ENCODE results near the gene ADAMTS13. TPM values are rescaled to one million over a fixed set of nuclear protein-coding genes. Genes with fewer than 3 reads are reported as not detected.

Gene ADAMTS13
- total and polyA plus RNA-seq, 8 donors = 1.2 to 11.1 (median 7.5) TPM

DNA sequence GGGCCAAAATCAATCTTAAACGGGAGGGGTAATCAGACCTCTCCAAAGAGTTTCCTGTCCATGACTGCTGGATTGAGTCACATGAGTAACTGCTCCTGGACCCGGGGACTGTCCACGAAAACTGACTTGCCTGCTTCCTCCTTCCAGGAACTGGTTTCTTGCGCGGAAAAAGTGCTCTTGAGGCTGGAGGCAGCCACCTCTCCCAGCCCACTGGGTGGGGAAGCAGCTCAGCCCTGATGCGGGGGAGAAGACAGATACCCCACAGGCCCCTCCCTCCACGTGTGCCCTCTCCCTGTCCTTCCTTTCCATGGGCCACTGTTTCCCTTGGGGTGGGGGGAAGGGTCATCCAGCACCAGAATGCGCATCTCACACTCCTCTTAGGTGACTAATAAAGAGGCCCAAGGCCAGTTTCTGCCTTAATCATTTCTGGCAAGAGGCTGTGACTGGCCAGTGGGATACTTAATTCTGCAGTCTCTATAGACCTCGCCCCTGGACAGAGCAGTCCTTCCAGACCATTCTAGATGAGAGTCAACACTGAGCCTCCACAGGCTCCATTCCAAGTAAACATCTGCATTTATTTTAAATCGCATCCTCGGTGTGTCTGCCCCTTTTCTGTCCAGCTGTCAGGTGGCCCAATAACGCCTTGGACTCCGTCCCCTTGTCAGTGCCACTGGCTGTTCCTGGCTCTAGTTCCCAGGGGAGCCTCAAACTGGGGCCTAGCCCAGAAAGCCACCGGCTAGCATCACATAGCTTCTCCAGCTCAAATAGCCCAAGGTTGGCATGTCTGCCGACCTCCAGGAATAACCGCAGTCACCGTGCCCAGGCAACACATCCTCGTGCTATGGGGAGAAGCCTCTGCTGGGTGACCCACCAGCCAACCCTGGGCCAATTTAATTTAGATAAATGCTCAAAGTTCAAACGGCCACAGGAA lies 16.4 kb upstream of the ADAMTS13 start:
- DNase-seq (no peak), ATAC-seq (no peak)
- H3K36me3 ChIP-seq = peaks cover 0 to 80% of the 10 kb centered on the region in 2 donors
- TF ChIP-seq, protein P1, sequence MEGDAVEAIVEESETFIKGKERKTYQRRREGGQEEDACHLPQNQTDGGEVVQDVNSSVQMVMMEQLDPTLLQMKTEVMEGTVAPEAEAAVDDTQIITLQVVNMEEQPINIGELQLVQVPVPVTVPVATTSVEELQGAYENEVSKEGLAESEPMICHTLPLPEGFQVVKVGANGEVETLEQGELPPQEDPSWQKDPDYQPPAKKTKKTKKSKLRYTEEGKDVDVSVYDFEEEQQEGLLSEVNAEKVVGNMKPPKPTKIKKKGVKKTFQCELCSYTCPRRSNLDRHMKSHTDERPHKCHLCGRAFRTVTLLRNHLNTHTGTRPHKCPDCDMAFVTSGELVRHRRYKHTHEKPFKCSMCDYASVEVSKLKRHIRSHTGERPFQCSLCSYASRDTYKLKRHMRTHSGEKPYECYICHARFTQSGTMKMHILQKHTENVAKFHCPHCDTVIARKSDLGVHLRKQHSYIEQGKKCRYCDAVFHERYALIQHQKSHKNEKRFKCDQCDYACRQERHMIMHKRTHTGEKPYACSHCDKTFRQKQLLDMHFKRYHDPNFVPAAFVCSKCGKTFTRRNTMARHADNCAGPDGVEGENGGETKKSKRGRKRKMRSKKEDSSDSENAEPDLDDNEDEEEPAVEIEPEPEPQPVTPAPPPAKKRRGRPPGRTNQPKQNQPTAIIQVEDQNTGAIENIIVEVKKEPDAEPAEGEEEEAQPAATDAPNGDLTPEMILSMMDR (IDR thresholded peaks at IDR 0.05) = no peak
- no peak overlapping the region for H3K27ac ChIP-seq
- H3K4me1 ChIP-seq = no peaks in the 10 kb centered on the region
- H3K9me3 ChIP-seq = no peaks in the 10 kb centered on the region
- no peaks in the 10 kb centered on the region for H3K27me3 ChIP-seq
- H3K4me3 ChIP-seq = no peak overlapping the region
- intact Hi-C loops (cut with DNase I) = loop anchor here in 1 of 2 donors (10.0 kb wide), 1 partner anchor 79 kb away; no protein-coding TSS in a partner anchor

DNA sequence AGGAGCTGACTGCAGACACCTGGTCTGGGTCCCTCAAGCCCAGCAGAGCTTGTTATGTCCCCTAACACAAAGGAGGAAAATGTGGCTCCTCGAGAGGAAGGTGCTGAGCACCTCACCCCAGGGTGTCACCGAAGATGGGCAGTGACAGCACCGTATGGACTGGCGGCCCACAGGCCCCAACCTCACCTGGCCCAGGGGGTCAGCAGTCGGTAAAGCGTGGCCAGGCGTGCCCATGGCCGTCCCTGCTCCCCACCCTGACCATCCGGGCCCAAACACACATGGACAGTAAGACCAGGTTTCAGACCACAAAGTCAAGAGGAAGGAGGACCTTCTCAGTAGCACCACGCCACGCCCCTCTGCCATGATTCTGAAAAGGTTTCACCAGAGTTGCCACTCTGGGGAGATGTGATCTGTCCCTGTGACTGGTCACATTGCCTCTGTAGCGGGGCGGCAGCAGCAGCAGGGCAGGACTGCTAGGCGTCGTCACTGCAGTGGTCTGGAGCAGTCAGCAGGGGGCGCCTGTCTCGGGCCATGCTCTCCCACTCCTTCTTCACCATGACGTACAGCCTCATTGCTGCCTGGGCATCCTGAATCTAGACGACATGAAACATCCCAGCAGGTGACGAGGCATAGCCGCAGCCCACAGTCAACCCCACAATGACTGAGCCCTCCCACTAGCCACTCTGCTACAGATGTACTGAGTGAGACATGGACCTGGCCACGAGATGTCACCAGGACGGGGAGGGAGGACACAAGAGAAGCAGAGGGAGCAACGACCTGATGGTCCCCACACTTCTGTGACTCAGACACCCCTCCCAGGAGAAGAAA lies 15.5 kb upstream of the ADAMTS13 start:
- Histone ChIP-seq H3K27ac (no peak overlapping the region), H3K27me3 (no peaks in the 10 kb centered on the region), H3K9me3 (no peaks in the 10 kb centered on the region), H3K4me1 (no peaks in the 10 kb centered on the region), H3K36me3 (peaks cover 0 to 88% of the 10 kb centered on the region in 2 donors), H3K4me3 (no peak overlapping the region)
- TF ChIP-seq, protein P1 (IDR thresholded peaks at IDR 0.05) = peak; percentile 83 to 94
- ATAC-seq = peak; percentile 92
- DNase-seq = peak; percentile 46 to 93 (median 72)
- intact Hi-C loops (cut with DNase I) = loop anchor here in 1 of 2 donors (10.0 kb wide), 1 partner anchor 78 kb away; no protein-coding TSS in a partner anchor

DNA sequence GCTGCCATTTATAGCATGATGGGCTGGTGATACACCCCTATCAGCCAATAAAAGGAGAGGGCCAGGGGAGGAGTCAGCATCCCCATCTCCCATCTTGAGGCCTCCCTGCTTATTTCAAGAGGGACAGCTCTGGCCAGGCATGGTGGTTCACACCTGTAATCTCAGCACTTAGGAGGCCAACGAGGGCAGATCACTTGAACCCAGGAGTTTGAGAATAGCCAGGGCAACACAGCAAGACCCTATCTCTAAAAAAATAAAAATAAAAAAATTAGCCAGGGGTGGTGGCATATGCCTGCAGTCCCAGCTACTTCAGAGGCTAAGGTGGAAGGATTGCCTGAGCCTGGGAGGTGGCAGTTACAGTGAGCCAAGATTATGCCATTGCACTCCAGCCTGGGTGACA lies 14.1 kb upstream of the ADAMTS13 start:
- Histone ChIP-seq H3K36me3 (peaks cover 0 to 92% of the 10 kb centered on the region in 2 donors), H3K27me3 (no peaks in the 10 kb centered on the region), H3K4me3 (no peak overlapping the region), H3K9me3 (no peaks in the 10 kb centered on the region), H3K4me1 (no peaks in the 10 kb centered on the region), H3K27ac (no peak overlapping the region)
- TF ChIP-seq, protein P1 (IDR thresholded peaks at IDR 0.05) = no peak
- intact Hi-C loops (cut with DNase I) = loop anchor here in 1 of 2 donors (10.0 kb wide), 1 partner anchor 77 kb away; no protein-coding TSS in a partner anchor
- no peak for ATAC-seq
- no peak for DNase-seq

DNA sequence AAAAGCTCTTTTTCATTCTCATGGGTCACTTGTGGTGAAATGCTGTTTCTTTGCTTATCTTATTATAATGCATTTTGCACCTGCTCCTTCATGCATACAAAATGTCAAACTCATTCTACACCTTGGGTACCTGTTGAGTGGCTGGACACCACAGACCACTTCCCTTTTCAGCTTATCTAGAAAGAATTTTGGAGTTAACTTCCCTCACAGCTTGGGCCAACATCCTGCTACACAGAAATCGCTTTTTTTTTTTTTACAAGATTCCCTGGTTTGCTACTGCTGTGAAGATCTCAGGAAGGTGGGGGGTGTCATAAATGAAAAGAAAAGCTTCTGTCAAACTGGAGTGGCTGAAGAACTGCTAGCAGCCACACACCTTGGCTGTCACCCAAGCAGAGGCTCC lies 7.0 kb upstream of the ADAMTS13 start:
- intact Hi-C loops (cut with DNase I) = no loop called here
- TF ChIP-seq, protein P1 (IDR thresholded peaks at IDR 0.05) = no peak

More for the DNA sequence above, 7.0 kb upstream of the ADAMTS13 start:
- H3K4me1 ChIP-seq = peaks cover 7 to 31% of the 10 kb centered on the region in 2 donors
- no peak overlapping the region for H3K27ac ChIP-seq
- no peaks in the 10 kb centered on the region for H3K9me3 ChIP-seq
- H3K36me3 ChIP-seq = peaks cover 0 to 54% of the 10 kb centered on the region in 2 donors
- no peaks in the 10 kb centered on the region for H3K27me3 ChIP-seq
- DNase-seq = no peak
- no peak overlapping the region for H3K4me3 ChIP-seq
- no peak for ATAC-seq
